ENCODE measurements around the gene SHLD2.
"Not testable (repeated sequence)": the region's sequence is repeated elsewhere in the genome, so short reads cannot be mapped to it uniquely, and the experiment has no call there.

SHLD2 gene

GRCh38 chr10:87085537-87085936 lies 9.5 kb upstream of the SHLD2 start:
- DNase-seq (ENCODE audit: low read depth): no peak

GRCh38 chr10:87089746-87090145 lies 5.3 kb upstream of the SHLD2 start:
- DNase-seq (ENCODE audit: low read depth): no peak

- DNase-seq (ENCODE audit: low read depth): no peak
Measured at GRCh38 chr10:87090779-87091178, 4.2 kb upstream of the SHLD2 start.

GRCh38 chr10:87092376-87092860 lies 2.6 kb upstream of the SHLD2 start:
- DNase-seq (ENCODE audit: low read depth): no peak

- peak; percentile 3 for DNase-seq (ENCODE audit: low read depth)
Measured at GRCh38 chr10:87092861-87093631, 2.0 kb upstream of the SHLD2 start.

- peak; percentile 37 for DNase-seq (ENCODE audit: low read depth)
Measured at GRCh38 chr10:87093632-87094372, 1.2 kb upstream of the SHLD2 start.

GRCh38 chr10:87095236-87095945 lies 385 bp downstream of the SHLD2 start:
- peak; percentile 63 for DNase-seq (ENCODE audit: low read depth)

- no peak for DNase-seq (ENCODE audit: low read depth)
Measured at GRCh38 chr10:87101996-87102395, 7.0 kb downstream of the SHLD2 start.

GRCh38 chr10:87104727-87105126 lies 9.7 kb downstream of the SHLD2 start:
- not testable (repeated sequence) for DNase-seq (ENCODE audit: low read depth)

GRCh38 chr10:87105446-87106124 lies 10.6 kb downstream of the SHLD2 start:
- no peak for DNase-seq (ENCODE audit: low read depth)

- DNase-seq (ENCODE audit: low read depth): not testable (repeated sequence)
Measured at GRCh38 chr10:87118122-87118521, 23.1 kb downstream of the SHLD2 start.

GRCh38 chr10:87119029-87119428 lies 24.0 kb downstream of the SHLD2 start:
- DNase-seq (ENCODE audit: low read depth): not testable (repeated sequence)

- DNase-seq (ENCODE audit: low read depth): not testable (repeated sequence)
Measured at GRCh38 chr10:87123351-87123750, 28.3 kb downstream of the SHLD2 start.

GRCh38 chr10:87127048-87127447 lies 32.0 kb downstream of the SHLD2 start:
- DNase-seq (ENCODE audit: low read depth): not testable (repeated sequence)

GRCh38 chr10:87127607-87128156 lies 32.7 kb downstream of the SHLD2 start:
- not testable (repeated sequence) for DNase-seq (ENCODE audit: low read depth)

GRCh38 chr10:87132176-87132575 lies 37.2 kb downstream of the SHLD2 start:
- not testable (repeated sequence) for DNase-seq (ENCODE audit: low read depth)

- DNase-seq (ENCODE audit: low read depth): not testable (repeated sequence)
Measured at GRCh38 chr10:87133936-87134335, 38.9 kb downstream of the SHLD2 start.

GRCh38 chr10:87134440-87134839 lies 39.4 kb downstream of the SHLD2 start:
- DNase-seq (ENCODE audit: low read depth): not testable (repeated sequence)

- DNase-seq (ENCODE audit: low read depth): not testable (repeated sequence)
Measured at GRCh38 chr10:87137478-87137877, 42.5 kb downstream of the SHLD2 start.

GRCh38 chr10:87142230-87143108 lies 47.5 kb downstream of the SHLD2 start:
- not testable (repeated sequence) for DNase-seq (ENCODE audit: low read depth)

- not testable (repeated sequence) for DNase-seq (ENCODE audit: low read depth)
Measured at GRCh38 chr10:87143109-87143418, 48.1 kb downstream of the SHLD2 start.

Measured in T follicular helper cell (primary cell).